BLaER1 treated with 17β-estradiol and CSF1 and Interleukin-3, amounts not matched to agents 10 nM and 100 nM (cell line): ENCODE data around the gene SLX4IP.

Experiments used
- H3K27ac ChIP-seq, 11 experiments: shearing (Covaris generic); formaldehyde crosslinking; 2 replicates each; pipeline ENCODE4 v1.8.1; 2022
- H3K27me3 ChIP-seq, 11 experiments: shearing (Covaris generic); formaldehyde crosslinking; 2 replicates each; pipeline ENCODE4 v1.8.1; 2022
- H3K36me3 ChIP-seq, 11 experiments: shearing (Covaris generic); formaldehyde crosslinking; 2 replicates each; pipeline ENCODE4 v1.8.1; 2022
- H3K4me1 ChIP-seq, 10 experiments: shearing (Covaris generic); formaldehyde crosslinking; 2 replicates each; pipeline ENCODE4 v1.8.1; 2022
- H3K4me2 ChIP-seq, 11 experiments: shearing (Covaris generic); formaldehyde crosslinking; 2 replicates each; pipeline ENCODE4 v1.8.1; 2022
- H3K4me3 ChIP-seq, 10 experiments: shearing (Covaris generic); formaldehyde crosslinking; 2 replicates each; pipeline ENCODE4 v1.8.1; 2022
- H3K9ac ChIP-seq, 11 experiments: shearing (Covaris generic); formaldehyde crosslinking; 2 replicates each; pipeline ENCODE4 v1.8.1; 2022
- H3K9me3 ChIP-seq, 11 experiments: shearing (Covaris generic); formaldehyde crosslinking; replicated peaks in 1 of 11; 2 replicates each; pipeline ENCODE4 v1.8.1; 2022
- H4K20me1 ChIP-seq, 11 experiments: shearing (Covaris generic); formaldehyde crosslinking; 2 replicates each; pipeline ENCODE4 v1.8.1; 2022
- Cebpa-rat ChIP-seq, 11 experiments: shearing (Covaris generic); IDR thresholded peaks; 2 replicates each; pipeline ENCODE4 v1.8.1; 2022

The SLX4IP gene

DNA sequence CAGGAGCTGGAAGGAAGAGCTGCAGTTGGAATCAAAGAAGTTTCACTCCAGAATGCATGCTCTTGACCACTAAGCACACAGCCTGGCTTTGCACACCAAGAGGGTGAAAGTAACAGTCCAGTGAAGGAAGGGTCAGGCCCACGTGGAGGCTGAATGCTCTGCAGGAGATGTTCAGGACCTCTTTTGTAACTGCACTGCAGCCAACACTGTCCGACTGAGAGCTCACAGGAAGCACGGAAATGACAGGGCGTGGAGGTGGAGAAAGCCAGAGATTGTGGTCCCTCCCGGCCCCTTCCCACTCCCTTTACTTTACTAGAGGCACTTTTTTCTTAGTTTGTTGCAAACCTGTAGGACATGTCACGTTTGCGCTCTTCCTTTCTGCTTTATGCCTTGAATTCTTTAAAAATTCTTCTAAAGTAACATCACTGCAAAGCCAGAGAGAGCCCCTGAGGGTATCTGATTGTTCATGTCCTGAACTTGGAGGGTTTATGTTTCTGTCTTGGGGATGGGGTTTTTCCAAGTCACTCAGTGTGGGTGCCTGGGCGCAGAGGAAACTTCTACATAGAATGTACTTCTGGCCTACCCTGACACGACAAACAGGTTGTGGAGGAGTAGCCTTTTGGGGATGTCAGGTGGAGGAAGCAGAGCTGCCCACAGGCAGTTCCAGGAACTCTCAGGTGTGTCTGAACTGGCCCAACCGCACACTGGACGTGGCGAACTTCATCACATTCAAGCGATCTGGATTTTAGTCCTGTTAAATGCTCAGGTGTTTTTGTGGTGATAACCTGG, 197.8 kb downstream of the SLX4IP start:
- Histone ChIP-seq H3K36me3 (peaks cover 0 to 17% (median 9%) of the 10 kb centered on the region in 11 experiments; a peak in 12 of 22 replicates), H3K4me2 (peak overlapping the region in 9 of 11 experiments; percentile 73 to 97 (median 88); a peak in 16 of 22 replicates), H4K20me1 (peaks cover 0 to 6% (median 0%) of the 10 kb centered on the region in 11 experiments; a peak in 2 of 22 replicates), H3K27me3 (peaks cover 0 to 20% (median 0%) of the 10 kb centered on the region in 11 experiments; a peak in 4 of 22 replicates), H3K4me3 (no peak overlapping the region), H3K9me3 (no peaks in the 10 kb centered on the region), H3K27ac (no peak overlapping the region), H3K9ac (no peak overlapping the region), H3K4me1 (peaks cover 23 to 41% (median 33%) of the 10 kb centered on the region in 10 experiments)
- no peak for TF ChIP-seq Cebpa-rat (IDR thresholded peaks at IDR 0.05)

DNA sequence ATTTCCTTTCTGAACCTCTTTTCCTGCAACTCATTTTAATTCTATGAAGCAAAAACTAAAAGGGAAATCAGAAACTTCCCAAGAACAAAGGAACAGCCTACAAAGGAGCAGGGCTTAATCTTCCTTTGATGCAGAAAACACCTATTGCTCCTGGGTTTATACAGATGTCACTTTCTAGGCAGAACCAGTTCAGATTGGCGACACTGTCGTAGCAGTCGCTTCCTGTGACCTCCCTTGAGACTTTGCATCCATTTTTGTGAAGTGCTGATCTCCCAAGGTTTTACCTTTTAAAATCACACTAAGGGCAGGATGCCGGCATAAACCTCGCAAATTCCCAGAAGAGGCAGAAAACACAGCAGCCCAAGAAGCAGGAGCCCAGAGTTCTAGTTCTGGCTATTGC, 198.6 kb downstream of the SLX4IP start:
- H3K36me3 ChIP-seq: peaks cover 0 to 20% (median 9%) of the 10 kb centered on the region in 11 experiments; a peak in 12 of 22 replicates
- H3K9me3 ChIP-seq: no peaks in the 10 kb centered on the region
- H3K4me1 ChIP-seq: peaks cover 23 to 36% (median 33%) of the 10 kb centered on the region in 10 experiments
- peaks cover 0 to 20% (median 0%) of the 10 kb centered on the region in 11 experiments; a peak in 4 of 22 replicates for H3K27me3 ChIP-seq
- no peak overlapping the region for H3K4me3 ChIP-seq
- no peak for TF ChIP-seq Cebpa-rat (IDR thresholded peaks at IDR 0.05)
- peak overlapping the region in 1 of 11 experiments; percentile 73; a peak in 1 of 22 replicates for H3K27ac ChIP-seq
- H3K9ac ChIP-seq: peak overlapping the region in 2 of 11 experiments; percentile 50 to 66; a peak in 1 of 22 replicates
- peaks cover 0 to 6% (median 0%) of the 10 kb centered on the region in 11 experiments; a peak in 2 of 22 replicates for H4K20me1 ChIP-seq
- H3K4me2 ChIP-seq: peak overlapping the region; percentile 44 to 97 (median 81); a peak in 19 of 22 replicates

DNA sequence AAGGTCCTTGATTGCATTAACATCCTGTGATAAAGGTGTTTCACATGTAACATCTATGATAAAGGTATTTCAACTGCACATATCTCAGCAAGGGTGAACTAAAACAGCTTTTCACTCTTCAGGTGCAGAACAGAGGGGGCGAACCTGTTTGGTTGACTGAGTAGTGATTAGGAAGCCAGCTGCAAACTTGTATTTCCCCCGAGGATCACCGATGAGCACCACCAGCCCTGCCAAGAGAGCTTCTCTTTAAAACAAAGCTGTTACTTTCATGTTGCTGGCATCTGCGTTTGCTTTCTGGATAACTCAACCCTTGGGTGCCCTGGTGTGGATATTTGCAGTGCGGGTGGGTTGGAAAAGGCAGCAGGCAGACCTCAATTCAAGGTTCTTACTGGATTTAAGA, 199.1 kb downstream of the SLX4IP start:
- peaks cover 0 to 24% (median 13%) of the 10 kb centered on the region in 11 experiments; a peak in 16 of 22 replicates for H3K36me3 ChIP-seq
- H3K4me3 ChIP-seq: peak overlapping the region in 3 of 10 experiments; percentile 16 to 40 (median 33); a peak in 1 of 20 replicates
- peak overlapping the region in 5 of 11 experiments; percentile 1 to 73 (median 50); a peak in 5 of 22 replicates for H3K27ac ChIP-seq

DNA sequence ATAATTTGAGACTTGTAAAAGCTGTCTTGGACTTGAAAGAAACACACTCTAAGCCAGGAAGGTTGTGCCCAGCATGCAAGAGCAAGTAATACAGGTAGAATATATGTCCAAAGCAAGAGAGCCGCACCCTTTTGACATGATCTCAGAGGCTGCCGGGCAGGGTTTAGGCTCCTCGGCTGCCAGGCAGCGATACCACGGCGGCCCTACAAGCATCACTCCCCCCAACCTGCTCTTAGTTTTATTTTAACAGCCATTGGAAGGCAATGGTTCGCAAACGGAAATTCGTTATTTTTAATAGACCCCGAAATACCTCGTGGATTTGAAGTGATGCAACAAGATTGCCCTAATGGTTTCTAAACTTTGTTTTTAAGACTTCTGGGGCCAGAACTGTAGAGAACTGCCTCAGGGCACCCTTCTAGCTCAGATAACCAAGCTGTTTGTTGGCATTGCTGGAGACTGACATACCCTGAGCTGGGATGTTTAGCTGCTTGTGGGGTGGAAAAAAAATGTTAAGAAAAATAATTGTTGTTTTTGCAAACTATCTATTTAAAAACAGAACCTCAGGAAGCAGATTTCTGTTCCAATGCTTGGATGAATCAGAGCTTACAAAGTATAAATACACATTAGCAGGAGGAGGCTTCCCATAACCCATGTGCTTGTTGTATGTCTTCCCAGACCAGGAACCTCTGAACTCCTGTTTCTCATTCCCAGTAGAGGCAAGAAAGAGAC, 199.7 kb downstream of the SLX4IP start:
- peaks cover 0 to 9% (median 0%) of the 10 kb centered on the region in 11 experiments; a peak in 2 of 22 replicates for H4K20me1 ChIP-seq
- H3K36me3 ChIP-seq: peaks cover 0 to 31% (median 20%) of the 10 kb centered on the region in 11 experiments; a peak in 17 of 22 replicates
- TF ChIP-seq Cebpa-rat (IDR thresholded peaks at IDR 0.05): peak in 2 of 11 experiments; percentile 33 to 37; a peak in 1 of 22 replicates
- H3K4me3 ChIP-seq: peak overlapping the region in 3 of 10 experiments; percentile 16 to 40 (median 33); a peak in 2 of 20 replicates
- H3K9ac ChIP-seq: peak overlapping the region in 5 of 11 experiments; percentile 0 to 66 (median 48); a peak in 7 of 22 replicates
- H3K4me1 ChIP-seq: peaks cover 23 to 36% (median 33%) of the 10 kb centered on the region in 10 experiments
- H3K27me3 ChIP-seq: peaks cover 0 to 20% (median 0%) of the 10 kb centered on the region in 11 experiments; a peak in 4 of 22 replicates
- peak overlapping the region in 5 of 11 experiments; percentile 1 to 73 (median 50); a peak in 6 of 22 replicates for H3K27ac ChIP-seq
- no peaks in the 10 kb centered on the region for H3K9me3 ChIP-seq
- H3K4me2 ChIP-seq: peak overlapping the region; percentile 44 to 97 (median 81)

More for the DNA sequence above, 199.1 kb downstream of the SLX4IP start:
- peaks cover 0 to 20% (median 0%) of the 10 kb centered on the region in 11 experiments; a peak in 4 of 22 replicates for H3K27me3 ChIP-seq
- H3K4me2 ChIP-seq: peak overlapping the region; percentile 44 to 97 (median 81)
- TF ChIP-seq Cebpa-rat (IDR thresholded peaks at IDR 0.05): no peak
- peaks cover 23 to 36% (median 33%) of the 10 kb centered on the region in 10 experiments for H3K4me1 ChIP-seq
- H3K9me3 ChIP-seq: no peaks in the 10 kb centered on the region
- peaks cover 0 to 6% (median 0%) of the 10 kb centered on the region in 11 experiments; a peak in 2 of 22 replicates for H4K20me1 ChIP-seq
- H3K9ac ChIP-seq: peak overlapping the region in 5 of 11 experiments; percentile 0 to 66 (median 48); a peak in 7 of 22 replicates

DNA sequence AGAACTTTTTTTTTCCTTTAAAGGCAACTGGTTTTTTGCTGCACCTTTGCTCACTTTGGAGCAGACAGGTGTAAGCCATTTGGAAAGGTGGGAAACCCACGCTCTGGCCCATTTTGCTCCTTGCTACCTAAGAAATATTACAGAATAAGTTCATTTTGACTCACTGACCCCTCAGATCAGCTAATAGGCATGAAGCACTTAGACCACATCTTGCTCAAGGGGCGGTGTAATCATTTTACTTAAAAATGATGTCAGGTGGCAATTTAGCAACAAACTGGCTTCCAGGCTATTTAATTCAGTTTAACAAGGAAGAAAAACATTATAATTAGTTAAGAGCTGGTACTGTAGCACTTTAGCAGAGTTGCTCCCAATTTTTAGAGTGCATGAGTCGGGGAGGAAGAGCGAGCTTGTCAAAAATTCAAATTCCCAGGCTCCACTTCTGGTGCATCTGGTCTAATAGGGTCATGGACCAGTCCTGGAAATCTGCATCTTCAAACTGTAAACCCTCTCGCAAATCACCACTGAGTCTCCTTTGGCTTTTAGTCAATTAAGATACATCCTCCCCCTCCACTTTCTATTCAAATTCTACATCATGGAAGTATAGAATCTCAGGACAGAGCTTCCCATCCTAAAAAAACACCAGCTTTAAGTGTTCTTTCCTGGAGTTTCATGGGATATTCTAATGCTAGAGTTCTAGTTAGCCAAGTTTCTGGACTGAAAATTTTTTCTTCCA, 200.5 kb downstream of the SLX4IP start:
- Histone ChIP-seq H3K4me2 (peak overlapping the region; percentile 44 to 97 (median 81)), H3K27ac (peak overlapping the region in 3 of 11 experiments; percentile 5 to 73 (median 50); a peak in 4 of 22 replicates), H3K4me1 (peaks cover 23 to 36% (median 33%) of the 10 kb centered on the region in 10 experiments)

DNA sequence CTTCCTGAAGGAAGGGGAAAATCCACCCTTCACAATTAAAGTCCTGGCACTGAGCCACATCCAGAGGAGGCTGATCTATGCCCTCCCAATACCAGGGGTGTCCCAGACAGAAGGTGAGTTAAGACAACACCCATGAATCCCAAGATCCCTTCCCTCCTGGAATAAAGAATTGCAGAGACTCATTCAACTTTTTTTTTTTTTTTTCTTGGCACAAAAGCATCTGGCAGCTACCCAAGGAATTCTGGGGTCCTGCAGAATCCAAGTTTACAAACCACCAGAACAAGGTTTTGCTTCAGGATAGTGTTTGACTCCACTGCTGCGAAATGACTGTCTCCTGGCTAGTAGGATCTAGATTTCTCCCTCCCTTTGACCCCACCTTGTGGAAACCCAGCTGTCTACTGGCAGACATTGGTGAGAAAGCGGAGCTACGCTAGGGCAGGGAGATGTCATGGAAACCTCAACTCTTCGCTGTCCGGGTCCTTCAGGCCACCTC, 201.3 kb downstream of the SLX4IP start:
- peaks cover 0 to 15% (median 0%) of the 10 kb centered on the region in 11 experiments; a peak in 2 of 22 replicates for H4K20me1 ChIP-seq
- peaks cover 0 to 20% (median 0%) of the 10 kb centered on the region in 11 experiments; a peak in 4 of 22 replicates for H3K27me3 ChIP-seq
- no peak overlapping the region for H3K4me3 ChIP-seq
- H3K9ac ChIP-seq: no peak overlapping the region
- H3K36me3 ChIP-seq: peaks cover 0 to 46% (median 35%) of the 10 kb centered on the region in 11 experiments; a peak in 19 of 22 replicates
- H3K9me3 ChIP-seq: no peaks in the 10 kb centered on the region
- peaks cover 23 to 36% (median 33%) of the 10 kb centered on the region in 10 experiments for H3K4me1 ChIP-seq
- H3K27ac ChIP-seq: 0 out of 22 replicates have a peak overlapping the region, but pooled peaks of 1 of the 11 experiments have one; percentile 73
- H3K4me2 ChIP-seq: peak overlapping the region in 7 of 11 experiments; percentile 78 to 97 (median 90); a peak in 13 of 22 replicates
- TF ChIP-seq Cebpa-rat (IDR thresholded peaks at IDR 0.05): no peak

More for the DNA sequence above, 200.5 kb downstream of the SLX4IP start:
- peak overlapping the region in 1 of 11 experiments; percentile 66; a peak in 1 of 22 replicates for H3K9ac ChIP-seq
- 0 out of 20 replicates have a peak overlapping the region, but pooled peaks of 1 of the 10 experiments have one; percentile 33 for H3K4me3 ChIP-seq
- H3K9me3 ChIP-seq: no peaks in the 10 kb centered on the region
- peaks cover 0 to 20% (median 0%) of the 10 kb centered on the region in 11 experiments; a peak in 4 of 22 replicates for H3K27me3 ChIP-seq
- no peak for TF ChIP-seq Cebpa-rat (IDR thresholded peaks at IDR 0.05)
- H3K36me3 ChIP-seq: peaks cover 0 to 39% (median 28%) of the 10 kb centered on the region in 11 experiments; a peak in 18 of 22 replicates
- H4K20me1 ChIP-seq: peaks cover 0 to 15% (median 0%) of the 10 kb centered on the region in 11 experiments; a peak in 2 of 22 replicates

DNA sequence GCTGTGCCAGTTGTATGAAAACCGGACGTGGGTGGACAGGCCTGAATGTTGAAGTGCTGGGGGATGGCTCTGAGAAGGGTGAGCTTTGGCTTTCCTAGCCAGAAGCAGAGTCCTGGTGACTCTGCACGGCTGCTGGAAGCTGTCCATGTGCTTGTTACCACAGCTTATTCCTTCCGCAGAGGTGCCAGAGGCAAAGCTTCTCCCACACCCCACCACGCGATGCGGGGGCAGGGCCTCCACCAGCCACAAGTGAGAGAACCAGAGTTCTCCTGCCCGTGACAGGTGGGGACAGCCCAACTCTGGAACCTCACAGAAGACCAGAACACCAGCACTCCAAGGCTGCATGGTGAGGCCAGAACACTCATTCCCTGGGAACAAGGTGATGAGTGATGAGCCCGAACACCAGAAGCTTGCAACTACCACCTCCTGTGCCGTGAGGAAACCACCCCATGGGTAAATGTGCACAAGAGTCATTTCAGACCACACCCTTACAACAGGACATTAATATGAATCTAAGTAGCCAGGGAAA, 202.0 kb downstream of the SLX4IP start:
- peaks cover 23 to 36% (median 33%) of the 10 kb centered on the region in 10 experiments for H3K4me1 ChIP-seq
- no peaks in the 10 kb centered on the region for H3K9me3 ChIP-seq
- no peak overlapping the region for H3K27ac ChIP-seq
- H3K4me2 ChIP-seq: no peak overlapping the region
- no peak overlapping the region for H3K4me3 ChIP-seq
- H3K9ac ChIP-seq: no peak overlapping the region
- H4K20me1 ChIP-seq: peaks cover 0 to 15% (median 0%) of the 10 kb centered on the region in 11 experiments; a peak in 2 of 22 replicates
- H3K27me3 ChIP-seq: peaks cover 0 to 20% (median 0%) of the 10 kb centered on the region in 11 experiments; a peak in 4 of 22 replicates
- H3K36me3 ChIP-seq: peaks cover 0 to 53% (median 42%) of the 10 kb centered on the region in 11 experiments; a peak in 20 of 22 replicates
- no peak for TF ChIP-seq Cebpa-rat (IDR thresholded peaks at IDR 0.05)
